Measurements from ENCODE around the gene GPC5.

GRCh38 chr13:91355099-91355825 lies 43.2 kb upstream of the GPC5 start:
- TF ChIP-seq, protein P1, sequence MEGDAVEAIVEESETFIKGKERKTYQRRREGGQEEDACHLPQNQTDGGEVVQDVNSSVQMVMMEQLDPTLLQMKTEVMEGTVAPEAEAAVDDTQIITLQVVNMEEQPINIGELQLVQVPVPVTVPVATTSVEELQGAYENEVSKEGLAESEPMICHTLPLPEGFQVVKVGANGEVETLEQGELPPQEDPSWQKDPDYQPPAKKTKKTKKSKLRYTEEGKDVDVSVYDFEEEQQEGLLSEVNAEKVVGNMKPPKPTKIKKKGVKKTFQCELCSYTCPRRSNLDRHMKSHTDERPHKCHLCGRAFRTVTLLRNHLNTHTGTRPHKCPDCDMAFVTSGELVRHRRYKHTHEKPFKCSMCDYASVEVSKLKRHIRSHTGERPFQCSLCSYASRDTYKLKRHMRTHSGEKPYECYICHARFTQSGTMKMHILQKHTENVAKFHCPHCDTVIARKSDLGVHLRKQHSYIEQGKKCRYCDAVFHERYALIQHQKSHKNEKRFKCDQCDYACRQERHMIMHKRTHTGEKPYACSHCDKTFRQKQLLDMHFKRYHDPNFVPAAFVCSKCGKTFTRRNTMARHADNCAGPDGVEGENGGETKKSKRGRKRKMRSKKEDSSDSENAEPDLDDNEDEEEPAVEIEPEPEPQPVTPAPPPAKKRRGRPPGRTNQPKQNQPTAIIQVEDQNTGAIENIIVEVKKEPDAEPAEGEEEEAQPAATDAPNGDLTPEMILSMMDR (IDR thresholded peaks at IDR 0.05; ENCODE audit: extremely low read depth in 1 of 2, insufficient read depth in 1 of 2, low read depth in 1 of 2, low read length in 2 of 2) = no peak
- no peak for TF ChIP-seq POLR2A (IDR thresholded peaks at IDR 0.05; ENCODE audit: low read depth, low read length)
- TF ChIP-seq, protein P2, sequence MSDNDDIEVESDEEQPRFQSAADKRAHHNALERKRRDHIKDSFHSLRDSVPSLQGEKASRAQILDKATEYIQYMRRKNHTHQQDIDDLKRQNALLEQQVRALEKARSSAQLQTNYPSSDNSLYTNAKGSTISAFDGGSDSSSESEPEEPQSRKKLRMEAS (IDR thresholded peaks at IDR 0.05; ENCODE audit: insufficient read depth, insufficient read length) = no peak
- TF ChIP-seq GATA2 (IDR thresholded peaks at IDR 0.05; ENCODE audit: insufficient read depth, insufficient read length, low read depth, low read length) = no peak

Data from endothelial cell of umbilical vein (primary cell).